ENCODE measurements around the gene DCTD. TPM values are rescaled to one million over a fixed set of nuclear protein-coding genes. Genes with fewer than 3 reads are reported as not detected.

The DCTD gene
- total and polyA plus RNA-seq, 2 of the 13 experiments (the other 11 are each of a cell fraction or from before 2014, with no cell fraction given) = 85.1 to 95.3 TPM

DNA sequence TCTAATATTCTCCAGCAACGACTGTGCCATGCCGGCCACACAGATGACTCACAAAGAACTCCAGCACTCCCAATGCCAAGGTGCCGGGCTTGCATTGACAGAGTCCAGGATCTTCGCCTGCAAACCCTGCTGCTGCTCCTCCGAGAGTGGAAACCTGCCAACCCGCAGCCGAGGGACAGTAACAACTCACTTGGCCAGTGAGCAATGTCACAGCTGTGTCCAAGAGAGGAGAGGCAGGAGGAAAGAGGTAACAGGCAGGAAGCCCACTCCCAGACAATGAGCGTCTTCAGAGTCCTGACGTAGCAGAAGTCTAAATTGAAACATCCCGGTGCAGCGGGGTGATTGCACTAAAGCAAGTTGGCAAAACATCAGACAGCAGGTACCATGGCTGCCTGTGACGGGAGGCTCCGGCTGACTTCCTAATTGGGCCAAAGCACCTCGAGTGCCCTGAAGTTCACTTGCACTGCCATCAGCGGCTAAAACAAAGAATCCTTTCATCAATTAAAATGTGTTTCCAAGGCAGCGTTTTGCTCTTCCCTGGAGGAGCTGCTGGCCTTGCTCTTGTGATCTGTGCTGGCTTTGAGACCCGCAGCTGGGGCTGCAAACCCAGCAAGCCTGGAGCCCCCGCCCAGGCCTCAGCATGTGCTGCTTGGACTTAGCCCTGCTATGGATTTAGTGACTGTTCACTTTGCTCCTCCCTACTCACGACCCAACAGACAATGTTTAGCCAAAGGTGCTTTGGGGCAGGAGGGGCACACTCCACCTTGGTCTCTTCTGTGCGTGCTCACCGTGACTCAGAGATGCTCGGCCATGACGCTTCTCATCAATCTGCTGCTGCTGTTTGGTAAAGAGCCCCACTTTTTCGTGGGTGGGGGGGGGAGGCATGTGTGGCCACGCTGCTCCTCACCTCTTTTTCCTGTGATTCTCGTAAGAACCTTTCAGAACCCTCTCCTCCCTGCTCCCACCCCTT, 36.5 kb downstream of the DCTD start (continued):
- TF ChIP-seq NR2F6 (IDR thresholded peaks at IDR 0.05) = no peak
- TF ChIP-seq NR2F6 (CRISPR knock-in tag; IDR thresholded peaks at IDR 0.05) = peak; percentile 67; the same call in 1 of the 2 replicates
- TF ChIP-seq ZNF235 (CRISPR knock-in tag; IDR thresholded peaks at IDR 0.05; ENCODE audit: borderline replicate concordance) = 0 out of 2 replicates have a peak, but pooled peaks have one; percentile 55
- TF ChIP-seq TRIM24 (CRISPR knock-in tag; IDR thresholded peaks at IDR 0.05) = 0 out of 2 replicates have a peak, but pooled peaks have one; percentile 46
- peak; percentile 57 for TF ChIP-seq ZNF501 (CRISPR knock-in tag; IDR thresholded peaks at IDR 0.05)
- TF ChIP-seq ELF3 (CRISPR knock-in tag; IDR thresholded peaks at IDR 0.05) = peak; percentile 72; the same call in 1 of the 2 replicates
- TF ChIP-seq SMYD3 (CRISPR knock-in tag; IDR thresholded peaks at IDR 0.05) = 0 out of 2 replicates have a peak, but pooled peaks have one; percentile 66
- TF ChIP-seq REL (CRISPR knock-in tag; conservative IDR thresholded peaks at IDR 0.05) = no peak
- TF ChIP-seq, protein P1, sequence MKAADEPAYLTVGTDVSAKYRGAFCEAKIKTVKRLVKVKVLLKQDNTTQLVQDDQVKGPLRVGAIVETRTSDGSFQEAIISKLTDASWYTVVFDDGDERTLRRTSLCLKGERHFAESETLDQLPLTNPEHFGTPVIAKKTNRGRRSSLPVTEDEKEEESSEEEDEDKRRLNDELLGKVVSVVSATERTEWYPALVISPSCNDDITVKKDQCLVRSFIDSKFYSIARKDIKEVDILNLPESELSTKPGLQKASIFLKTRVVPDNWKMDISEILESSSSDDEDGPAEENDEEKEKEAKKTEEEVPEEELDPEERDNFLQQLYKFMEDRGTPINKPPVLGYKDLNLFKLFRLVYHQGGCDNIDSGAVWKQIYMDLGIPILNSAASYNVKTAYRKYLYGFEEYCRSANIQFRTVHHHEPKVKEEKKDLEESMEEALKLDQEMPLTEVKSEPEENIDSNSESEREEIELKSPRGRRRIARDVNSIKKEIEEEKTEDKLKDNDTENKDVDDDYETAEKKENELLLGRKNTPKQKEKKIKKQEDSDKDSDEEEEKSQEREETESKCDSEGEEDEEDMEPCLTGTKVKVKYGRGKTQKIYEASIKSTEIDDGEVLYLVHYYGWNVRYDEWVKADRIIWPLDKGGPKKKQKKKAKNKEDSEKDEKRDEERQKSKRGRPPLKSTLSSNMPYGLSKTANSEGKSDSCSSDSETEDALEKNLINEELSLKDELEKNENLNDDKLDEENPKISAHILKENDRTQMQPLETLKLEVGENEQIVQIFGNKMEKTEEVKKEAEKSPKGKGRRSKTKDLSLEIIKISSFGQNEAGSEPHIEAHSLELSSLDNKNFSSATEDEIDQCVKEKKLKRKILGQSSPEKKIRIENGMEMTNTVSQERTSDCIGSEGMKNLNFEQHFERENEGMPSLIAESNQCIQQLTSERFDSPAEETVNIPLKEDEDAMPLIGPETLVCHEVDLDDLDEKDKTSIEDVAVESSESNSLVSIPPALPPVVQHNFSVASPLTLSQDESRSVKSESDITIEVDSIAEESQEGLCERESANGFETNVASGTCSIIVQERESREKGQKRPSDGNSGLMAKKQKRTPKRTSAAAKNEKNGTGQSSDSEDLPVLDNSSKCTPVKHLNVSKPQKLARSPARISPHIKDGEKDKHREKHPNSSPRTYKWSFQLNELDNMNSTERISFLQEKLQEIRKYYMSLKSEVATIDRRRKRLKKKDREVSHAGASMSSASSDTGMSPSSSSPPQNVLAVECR (CRISPR knock-in tag; IDR thresholded peaks at IDR 0.05; ENCODE audit: borderline replicate concordance) = peak; percentile 62; the same call in 1 of the 2 replicates
- peak; percentile 91 for TF ChIP-seq ZNF547 (CRISPR knock-in tag; IDR thresholded peaks at IDR 0.05)
- no peak for TF ChIP-seq KLF6 (CRISPR knock-in tag; IDR thresholded peaks at IDR 0.05)
- TF ChIP-seq ZNF605 (CRISPR knock-in tag; IDR thresholded peaks at IDR 0.05) = peak; percentile 98
- TF ChIP-seq ZNF441 (CRISPR knock-in tag; IDR thresholded peaks at IDR 0.05; ENCODE audit: borderline replicate concordance) = peak; percentile 75; the same call in 1 of the 2 replicates
- peak; percentile 75; the same call in 1 of the 2 replicates for TF ChIP-seq ZNF772 (CRISPR knock-in tag; IDR thresholded peaks at IDR 0.05)
- peak in 1 of 2 experiments; percentile 12; a peak in 1 of 4 replicates for TF ChIP-seq NR2F1 (CRISPR knock-in tag; IDR thresholded peaks at IDR 0.05)
- TF ChIP-seq THRA (CRISPR knock-in tag; IDR thresholded peaks at IDR 0.05; ENCODE audit: borderline replicate concordance) = peak; percentile 61
- TF ChIP-seq NR2C2 (CRISPR knock-in tag; IDR thresholded peaks at IDR 0.05; ENCODE audit: borderline replicate concordance) = peak; percentile 45; the same call in 1 of the 2 replicates
- TF ChIP-seq, protein P2, sequence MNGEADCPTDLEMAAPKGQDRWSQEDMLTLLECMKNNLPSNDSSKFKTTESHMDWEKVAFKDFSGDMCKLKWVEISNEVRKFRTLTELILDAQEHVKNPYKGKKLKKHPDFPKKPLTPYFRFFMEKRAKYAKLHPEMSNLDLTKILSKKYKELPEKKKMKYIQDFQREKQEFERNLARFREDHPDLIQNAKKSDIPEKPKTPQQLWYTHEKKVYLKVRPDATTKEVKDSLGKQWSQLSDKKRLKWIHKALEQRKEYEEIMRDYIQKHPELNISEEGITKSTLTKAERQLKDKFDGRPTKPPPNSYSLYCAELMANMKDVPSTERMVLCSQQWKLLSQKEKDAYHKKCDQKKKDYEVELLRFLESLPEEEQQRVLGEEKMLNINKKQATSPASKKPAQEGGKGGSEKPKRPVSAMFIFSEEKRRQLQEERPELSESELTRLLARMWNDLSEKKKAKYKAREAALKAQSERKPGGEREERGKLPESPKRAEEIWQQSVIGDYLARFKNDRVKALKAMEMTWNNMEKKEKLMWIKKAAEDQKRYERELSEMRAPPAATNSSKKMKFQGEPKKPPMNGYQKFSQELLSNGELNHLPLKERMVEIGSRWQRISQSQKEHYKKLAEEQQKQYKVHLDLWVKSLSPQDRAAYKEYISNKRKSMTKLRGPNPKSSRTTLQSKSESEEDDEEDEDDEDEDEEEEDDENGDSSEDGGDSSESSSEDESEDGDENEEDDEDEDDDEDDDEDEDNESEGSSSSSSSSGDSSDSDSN (CRISPR knock-in tag; IDR thresholded peaks at IDR 0.05) = peak; percentile 64
- TF ChIP-seq IRF2 (CRISPR knock-in tag; IDR thresholded peaks at IDR 0.05) = peak; percentile 38; the same call in 1 of the 2 replicates
- TF ChIP-seq EEA1 (CRISPR knock-in tag; IDR thresholded peaks at IDR 0.05; ENCODE audit: borderline replicate concordance) = no peak
- peak; percentile 36; the same call in 1 of the 2 replicates for TF ChIP-seq CREM (IDR thresholded peaks at IDR 0.05)
- no peak for TF ChIP-seq CREM (CRISPR knock-in tag; IDR thresholded peaks at IDR 0.05)

Data from HepG2 (cell line).